Parathyroid adenoma (tissue), 2 donors: ENCODE measurements around the gene WDR46.

Source experiments
- H2AFZ ChIP-seq: fragments of 300-600 bp; sonication (generic); one replicate; pipeline ENCODE4 v1.7.0; 2017; ENCODE audit warnings: antibody characterized with exemption, mild to moderate bottlenecking
- H3K27ac ChIP-seq: fragments of 300-600 bp; sonication (generic); one replicate; pipeline ENCODE4 v1.7.0; 2017
- H3K27me3 ChIP-seq: fragments of 300-600 bp; sonication (generic); one replicate; pipeline ENCODE4 v1.7.0; 2017; ENCODE audit warnings: low read length; ENCODE audit not compliant: control insufficient read depth, insufficient read depth
- H3K36me3 ChIP-seq: fragments of 300-600 bp; sonication (generic); one replicate; pipeline ENCODE4 v1.7.0; 2017; ENCODE audit warnings: low read length; ENCODE audit not compliant: control insufficient read depth, insufficient read depth
- H3K4me1 ChIP-seq: fragments of 300-600 bp; sonication (generic); one replicate; pipeline ENCODE4 v1.7.0; 2017; ENCODE audit warnings: control low read depth
- H3K4me2 ChIP-seq: fragments of 300-600 bp; sonication (generic); one replicate; pipeline ENCODE4 v1.7.0; 2017; ENCODE audit warnings: low read length
- H3K4me3 ChIP-seq: fragments of 300-600 bp; sonication (generic); one replicate; pipeline ENCODE4 v1.7.0; 2017; ENCODE audit warnings: low read depth, low read length
- H3K79me2 ChIP-seq: fragments of 300-600 bp; sonication (generic); one replicate; pipeline ENCODE4 v1.7.0; 2017; ENCODE audit warnings: control low read depth
- H3K9ac ChIP-seq: fragments of 300-600 bp; sonication (generic); one replicate; pipeline ENCODE4 v1.7.0; 2017; ENCODE audit warnings: mild to moderate bottlenecking
- H3K9me3 ChIP-seq: fragments of 300-600 bp; sonication (generic); one replicate; pipeline ENCODE4 v1.7.0; 2017; ENCODE audit warnings: low read length; ENCODE audit not compliant: control insufficient read depth
- CTCF ChIP-seq: fragments of 300-600 bp; sonication (generic); IDR thresholded peaks from one replicate; pipeline ENCODE4 v1.7.0; 2017; ENCODE audit warnings: antibody characterized with exemption, mild to moderate bottlenecking
- donor health status: primary hyperparathyroidism.

Gene WDR46

DNA sequence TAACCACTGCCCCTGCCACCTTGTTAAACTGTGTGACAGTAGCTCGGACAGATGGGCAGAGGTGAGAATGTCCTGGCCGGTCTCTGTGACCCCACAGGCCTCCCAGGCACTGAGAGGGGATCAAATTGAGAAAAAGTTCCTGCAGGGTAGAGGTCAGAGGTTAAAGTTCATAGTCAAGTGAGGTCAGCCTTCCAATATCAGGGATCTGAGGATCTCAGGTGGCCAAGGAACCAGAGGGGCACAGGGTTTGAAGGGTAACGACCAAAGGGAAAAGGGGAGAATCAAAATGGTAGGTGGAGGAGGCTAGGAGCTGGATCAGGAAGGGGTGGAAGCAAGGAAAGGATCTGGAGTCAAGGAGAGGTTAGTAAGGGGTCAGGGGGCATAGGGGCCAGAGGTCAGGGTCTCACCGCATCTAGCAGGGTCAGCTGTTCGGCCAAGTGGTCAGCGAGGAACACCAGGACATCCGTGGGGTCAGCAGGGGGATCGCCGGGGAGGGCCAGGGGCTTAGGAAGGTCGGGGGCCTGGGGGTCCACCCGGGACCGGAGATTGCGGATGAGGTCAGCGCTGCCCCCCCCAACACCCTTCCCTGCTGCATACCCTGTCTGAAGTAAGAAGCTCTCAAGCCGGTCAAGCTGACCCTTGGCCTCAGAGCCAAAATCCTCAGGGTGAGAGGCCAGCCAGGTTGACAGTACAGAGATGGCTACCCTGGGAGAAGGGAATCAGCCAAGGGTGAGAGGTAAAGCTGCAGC, 6.8 kb upstream of the WDR46 start:
- no peak overlapping the region for H3K4me2 ChIP-seq
- no peak overlapping the region for H2AFZ ChIP-seq
- no peak for TF ChIP-seq CTCF
- no peaks in the 10 kb centered on the region for H3K27me3 ChIP-seq
- no peaks in the 10 kb centered on the region for H3K9me3 ChIP-seq
- H3K4me1 ChIP-seq, result peaks cover 2% of the 10 kb centered on the region
- H3K9ac ChIP-seq, result no peak overlapping the region
- no peak overlapping the region for H3K27ac ChIP-seq
- H3K79me2 ChIP-seq, result peaks cover 5% of the 10 kb centered on the region
- H3K36me3 ChIP-seq, result no peaks in the 10 kb centered on the region
- no peak overlapping the region for H3K4me3 ChIP-seq

DNA sequence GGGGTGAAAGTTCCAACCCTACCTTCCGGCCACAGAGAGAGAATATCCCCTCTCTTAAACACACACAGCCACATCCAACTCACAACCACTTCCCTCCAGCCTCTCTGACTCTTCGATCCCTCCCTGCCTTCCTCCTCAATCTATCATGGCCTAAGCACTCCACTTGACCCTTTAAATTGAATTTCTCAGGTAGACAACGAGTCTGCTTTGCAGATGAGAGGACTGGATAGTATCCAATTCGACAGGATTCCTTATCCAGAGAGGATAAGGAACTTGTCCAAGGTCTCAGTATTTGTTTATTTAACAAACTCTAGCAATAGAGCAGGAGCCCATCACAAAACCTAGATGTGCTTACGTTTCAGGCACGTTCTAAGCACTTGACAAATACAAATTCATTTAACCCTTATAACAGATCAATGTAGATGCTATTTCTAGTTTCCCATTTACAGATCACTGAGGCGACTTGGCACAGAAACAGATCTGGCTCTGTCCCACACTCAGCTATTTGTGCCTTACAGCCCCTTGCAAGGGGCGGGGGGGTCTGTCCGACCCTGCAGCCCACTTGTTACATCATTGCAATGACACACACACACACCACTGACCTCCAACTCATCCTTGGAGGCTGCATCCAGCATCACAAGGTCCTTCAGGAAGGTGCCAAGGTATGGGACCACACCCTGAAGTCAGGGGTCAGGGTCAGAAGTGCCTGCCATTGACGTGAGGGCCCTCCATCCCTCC, 5.2 kb upstream of the WDR46 start:
- Histone ChIP-seq H3K79me2 (peaks cover 14% of the 10 kb centered on the region), H3K27me3 (no peaks in the 10 kb centered on the region), H3K9me3 (no peaks in the 10 kb centered on the region), H3K27ac (no peak overlapping the region), H3K4me2 (no peak overlapping the region), H3K4me3 (no peak overlapping the region), H3K36me3 (no peaks in the 10 kb centered on the region), H3K9ac (no peak overlapping the region), H3K4me1 (peaks cover 8% of the 10 kb centered on the region), H2AFZ (no peak overlapping the region)
- TF ChIP-seq CTCF, result no peak

GRCh38 chr6:33292996-33293682, 4.1 kb upstream of the WDR46 start:
- no peaks in the 10 kb centered on the region for H3K9me3 ChIP-seq
- H3K4me2 ChIP-seq, result no peak overlapping the region
- H2AFZ ChIP-seq, result no peak overlapping the region
- peaks cover 12% of the 10 kb centered on the region for H3K4me1 ChIP-seq
- no peaks in the 10 kb centered on the region for H3K36me3 ChIP-seq
- H3K9ac ChIP-seq, result no peak overlapping the region
- H3K79me2 ChIP-seq, result peaks cover 19% of the 10 kb centered on the region
- no peaks in the 10 kb centered on the region for H3K27me3 ChIP-seq
- no peak for TF ChIP-seq CTCF
- no peak overlapping the region for H3K27ac ChIP-seq
- H3K4me3 ChIP-seq, result no peak overlapping the region

- H3K4me3 ChIP-seq, result peak overlapping the region; percentile 83
Observed at GRCh38 chr6:33290459-33290858, 1.4 kb upstream of the WDR46 start.

More at GRCh38 chr6:33290459-33290858, 1.4 kb upstream of the WDR46 start:
- H3K27ac ChIP-seq, result no peak overlapping the region
- no peak overlapping the region for H2AFZ ChIP-seq
- no peak overlapping the region for H3K9ac ChIP-seq
- peak overlapping the region; percentile 82 for H3K4me2 ChIP-seq
- H3K9me3 ChIP-seq, result no peaks in the 10 kb centered on the region
- H3K27me3 ChIP-seq, result no peaks in the 10 kb centered on the region
- H3K79me2 ChIP-seq, result peaks cover 18% of the 10 kb centered on the region
- H3K4me1 ChIP-seq, result peaks cover 11% of the 10 kb centered on the region
- no peaks in the 10 kb centered on the region for H3K36me3 ChIP-seq
- TF ChIP-seq CTCF, result no peak
